IgD-negative memory B cell (primary cell): ENCODE results near the gene PTPRA. TPM values are rescaled to one million over a fixed set of nuclear protein-coding genes. Genes with fewer than 3 reads are reported as not detected.

Experiments used
- H3K27ac Mint-ChIP-seq, 3 donors: one replicate each; pipeline ENCODE4 v1.8.0; 2020 to 2022; ENCODE audit warnings: mild to moderate bottlenecking in 3 of 3, mixed read lengths in 3 of 3, moderate library complexity in 1 of 3
- H3K27me3 Mint-ChIP-seq: one replicate; pipeline ENCODE4 v1.8.0; 2021; ENCODE audit warnings: mixed read lengths
- H3K36me3 Mint-ChIP-seq: one replicate; pipeline ENCODE4 v1.8.0; 2020; ENCODE audit warnings: mild to moderate bottlenecking, mixed read lengths
- H3K4me1 Mint-ChIP-seq, 3 donors: one replicate each; pipeline ENCODE4 v1.8.0; 2020 to 2022; ENCODE audit warnings: mixed read lengths in 3 of 3, mild to moderate bottlenecking in 1 of 3
- H3K4me3 Mint-ChIP-seq, 4 donors: one replicate each; pipeline ENCODE4 v1.8.0; 2020 to 2022; ENCODE audit warnings: mild to moderate bottlenecking in 4 of 4, mixed read lengths in 4 of 4, moderate library complexity in 3 of 4
- H3K9me3 Mint-ChIP-seq, 3 donors: one replicate each; pipeline ENCODE4 v1.8.0; 2020 to 2021; ENCODE audit warnings: mixed read lengths in 3 of 3, mild to moderate bottlenecking in 1 of 3
- polyA plus RNA-seq: library from polyadenylated mRNA; unstranded; fragments of 300-500 nt; fragmentation: Illumina TruSeq; gene quantifications from one replicate; pipeline ENCODE4 v1.2.3, GENCODE V29; 2021

Gene PTPRA
- polyA plus RNA-seq, 1 donor from 2014 or later, result 22.1 TPM

DNA sequence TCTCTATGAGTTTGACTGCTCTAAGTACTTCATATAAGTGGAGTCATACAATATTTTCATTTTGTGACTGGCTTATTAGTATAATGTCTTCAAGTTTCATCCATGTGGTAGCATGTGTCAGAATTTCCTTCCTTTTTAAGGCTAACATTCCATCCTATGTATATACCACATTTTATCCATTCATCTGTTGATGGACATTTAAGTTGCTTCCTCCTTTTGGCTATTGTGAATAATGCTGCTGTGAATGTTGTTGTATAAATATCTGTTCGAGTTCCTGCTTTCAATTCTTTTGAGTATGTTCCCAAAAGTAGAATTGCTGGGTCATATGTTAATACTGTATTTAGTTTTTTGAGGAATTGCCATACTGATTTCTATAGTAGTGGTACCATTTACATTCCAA, 79.5 kb downstream of the PTPRA start:
- no peaks in the 10 kb centered on the region for H3K27me3 Mint-ChIP-seq
- no peak overlapping the region for H3K27ac Mint-ChIP-seq
- H3K4me3 Mint-ChIP-seq, result no peak overlapping the region
- peaks cover 18% of the 10 kb centered on the region for H3K36me3 Mint-ChIP-seq
- H3K4me1 Mint-ChIP-seq, result peaks cover 4 to 8% (median 5%) of the 10 kb centered on the region in 3 donors
- H3K9me3 Mint-ChIP-seq, result no peaks in the 10 kb centered on the region

DNA sequence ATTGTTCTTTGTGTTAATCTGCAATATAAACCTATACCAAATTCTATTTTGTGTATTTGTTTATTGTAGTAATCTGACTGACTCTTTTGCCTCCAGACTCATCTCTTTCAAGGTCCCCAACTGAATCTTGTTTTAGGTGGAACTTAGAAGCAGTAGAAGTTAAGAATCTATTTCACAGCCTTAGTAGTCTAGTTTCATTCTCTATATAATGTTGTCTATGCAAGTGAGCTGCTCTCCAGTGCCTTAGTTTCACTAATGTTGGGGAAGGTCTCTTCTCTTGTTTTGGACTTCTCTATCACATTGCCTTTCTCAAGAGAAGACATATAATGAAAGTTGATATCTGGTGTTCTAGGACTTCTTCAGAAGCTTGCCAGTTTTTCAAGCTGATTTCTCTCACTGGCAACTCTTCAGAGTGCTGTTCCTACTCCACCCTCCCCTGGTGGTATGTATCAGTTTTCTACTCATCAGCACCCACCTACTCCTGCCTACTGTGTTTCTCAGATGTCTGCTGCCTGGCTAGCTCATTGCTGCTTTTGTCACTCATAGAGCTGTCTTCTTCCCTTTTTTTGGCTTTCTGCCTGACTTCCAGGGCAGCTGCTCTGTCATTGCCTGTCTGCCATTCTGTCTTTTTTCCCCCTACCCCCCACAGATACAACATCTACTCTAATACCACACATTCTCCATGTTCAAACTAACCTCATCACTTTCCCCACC, 82.1 kb downstream of the PTPRA start:
- no peaks in the 10 kb centered on the region for H3K27me3 Mint-ChIP-seq
- H3K36me3 Mint-ChIP-seq, result peaks cover 29% of the 10 kb centered on the region
- H3K4me1 Mint-ChIP-seq, result peaks cover 5 to 12% (median 5%) of the 10 kb centered on the region in 3 donors
- H3K9me3 Mint-ChIP-seq, result peaks cover 0 to 1% (median 0%) of the 10 kb centered on the region in 3 donors
- no peak overlapping the region for H3K27ac Mint-ChIP-seq
- H3K4me3 Mint-ChIP-seq, result no peak overlapping the region

DNA sequence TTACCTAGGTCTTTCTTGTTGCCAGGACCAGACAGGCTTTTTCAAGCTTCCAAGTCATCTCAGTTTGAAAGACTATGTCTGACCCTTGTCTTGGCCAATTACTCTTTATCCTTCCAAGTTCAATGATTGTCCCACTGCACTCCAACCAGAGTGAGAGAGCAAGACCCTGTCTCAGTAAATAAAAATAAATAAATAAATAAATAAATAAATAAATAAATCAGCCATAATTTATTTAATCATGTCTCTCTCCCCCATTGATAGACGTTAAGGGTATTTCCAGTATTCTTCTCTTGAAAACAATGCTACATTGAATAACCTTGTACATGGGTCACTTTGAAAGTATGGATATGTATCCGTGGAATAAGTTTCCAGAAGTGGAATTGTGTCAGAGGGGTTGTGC, 83.2 kb downstream of the PTPRA start:
- no peaks in the 10 kb centered on the region for H3K27me3 Mint-ChIP-seq
- peaks cover 32% of the 10 kb centered on the region for H3K36me3 Mint-ChIP-seq
- H3K4me1 Mint-ChIP-seq, result peaks cover 5 to 12% (median 5%) of the 10 kb centered on the region in 3 donors
- peaks cover 0 to 1% (median 0%) of the 10 kb centered on the region in 3 donors for H3K9me3 Mint-ChIP-seq
- no peak overlapping the region for H3K27ac Mint-ChIP-seq
- no peak overlapping the region for H3K4me3 Mint-ChIP-seq

DNA sequence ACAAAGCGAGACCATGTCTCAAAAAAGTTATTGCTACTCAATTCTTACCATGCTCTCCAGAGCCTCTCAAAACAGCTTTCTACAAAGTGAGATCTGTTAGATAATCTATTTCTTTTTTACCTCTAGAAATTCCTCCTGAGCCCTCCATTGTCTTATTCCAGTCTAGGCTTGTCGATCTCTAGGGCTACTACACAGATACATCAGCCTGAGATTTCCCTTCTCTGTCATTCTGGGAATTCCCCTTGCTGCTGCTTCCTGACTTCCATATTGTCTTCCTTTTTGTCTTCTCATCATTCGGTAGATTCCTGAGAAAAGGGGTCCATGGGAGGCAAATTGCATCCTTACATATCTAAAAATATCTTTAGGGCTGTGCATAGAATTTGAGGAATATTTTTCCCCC, 94.6 kb downstream of the PTPRA start:
- H3K27ac Mint-ChIP-seq, result no peak overlapping the region
- H3K4me1 Mint-ChIP-seq, result no peaks in the 10 kb centered on the region
- peaks cover 11% of the 10 kb centered on the region for H3K36me3 Mint-ChIP-seq
- H3K9me3 Mint-ChIP-seq, result no peaks in the 10 kb centered on the region
- no peak overlapping the region for H3K4me3 Mint-ChIP-seq
- H3K27me3 Mint-ChIP-seq, result no peaks in the 10 kb centered on the region

DNA sequence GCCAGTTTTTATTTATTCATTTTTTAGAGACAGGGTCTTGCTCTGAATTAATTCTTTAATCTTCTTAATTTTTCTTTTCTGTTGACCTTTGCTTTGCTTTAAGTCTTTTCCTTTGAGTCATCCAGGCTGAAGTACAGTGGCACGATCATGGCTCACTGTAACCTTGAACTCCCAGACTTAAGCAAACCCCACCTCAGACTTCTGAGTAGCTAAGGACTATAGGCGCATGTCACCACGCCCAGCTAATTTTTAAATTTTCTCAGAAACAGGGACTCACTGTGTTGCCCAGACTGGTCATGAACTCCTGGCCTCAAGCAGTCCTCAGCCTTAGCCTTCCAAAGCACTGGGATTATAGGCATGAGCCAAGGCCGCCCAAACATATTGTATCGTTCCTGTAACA, 98.8 kb downstream of the PTPRA start:
- Mint-ChIP-seq H3K4me3 (no peak overlapping the region), H3K27ac (no peak overlapping the region), H3K9me3 (no peaks in the 10 kb centered on the region), H3K27me3 (no peaks in the 10 kb centered on the region), H3K36me3 (peaks cover 9% of the 10 kb centered on the region), H3K4me1 (no peaks in the 10 kb centered on the region)

DNA sequence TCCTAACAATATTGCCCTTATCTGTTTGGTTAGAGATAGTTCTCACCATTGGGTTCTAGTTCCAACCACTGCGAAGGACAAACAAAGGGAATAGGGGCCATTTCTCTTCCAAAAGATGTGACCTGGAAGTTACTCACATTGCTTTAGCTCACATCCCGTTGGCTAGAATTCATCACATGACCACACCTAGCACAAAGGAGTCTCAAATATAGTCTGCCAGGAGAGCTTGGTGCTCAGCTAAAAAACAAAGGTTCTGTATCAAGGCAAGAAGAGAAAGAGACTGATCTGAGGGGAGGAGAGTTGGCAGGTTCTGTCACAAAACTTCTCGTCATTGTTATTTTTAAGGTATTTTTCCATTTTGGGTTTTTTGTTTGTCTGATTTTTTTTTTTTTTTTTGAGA, 100.3 kb downstream of the PTPRA start:
- Mint-ChIP-seq H3K9me3 (no peaks in the 10 kb centered on the region), H3K27me3 (no peaks in the 10 kb centered on the region), H3K36me3 (peaks cover 6% of the 10 kb centered on the region), H3K4me1 (peaks cover 0 to 4% (median 0%) of the 10 kb centered on the region in 3 donors), H3K4me3 (no peak overlapping the region), H3K27ac (no peak overlapping the region)

DNA sequence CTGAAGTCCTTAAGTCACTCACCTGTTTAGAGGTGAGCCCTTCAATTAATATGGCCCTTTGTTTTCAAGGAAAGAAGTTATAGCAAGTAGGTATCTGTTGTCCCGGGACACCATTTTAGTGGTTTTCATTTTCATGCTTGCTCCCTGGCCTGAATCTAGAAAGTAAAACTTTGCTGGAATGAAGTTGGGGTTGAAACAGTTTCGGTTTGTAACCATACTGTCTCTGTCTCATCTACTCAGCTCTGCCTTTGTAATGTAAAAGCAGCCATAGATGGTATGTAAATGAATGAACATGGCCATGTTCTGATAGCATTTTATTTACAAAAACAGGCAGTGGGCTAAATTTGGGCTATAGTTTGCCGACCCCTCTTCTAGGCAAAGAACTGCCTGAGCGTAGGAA, 105.2 kb downstream of the PTPRA start:
- peaks cover 2 to 8% (median 5%) of the 10 kb centered on the region in 3 donors for H3K4me1 Mint-ChIP-seq
- H3K9me3 Mint-ChIP-seq, result no peaks in the 10 kb centered on the region
- peaks cover 5% of the 10 kb centered on the region for H3K36me3 Mint-ChIP-seq
- H3K4me3 Mint-ChIP-seq, result no peak overlapping the region
- H3K27me3 Mint-ChIP-seq, result no peaks in the 10 kb centered on the region
- no peak overlapping the region for H3K27ac Mint-ChIP-seq

DNA sequence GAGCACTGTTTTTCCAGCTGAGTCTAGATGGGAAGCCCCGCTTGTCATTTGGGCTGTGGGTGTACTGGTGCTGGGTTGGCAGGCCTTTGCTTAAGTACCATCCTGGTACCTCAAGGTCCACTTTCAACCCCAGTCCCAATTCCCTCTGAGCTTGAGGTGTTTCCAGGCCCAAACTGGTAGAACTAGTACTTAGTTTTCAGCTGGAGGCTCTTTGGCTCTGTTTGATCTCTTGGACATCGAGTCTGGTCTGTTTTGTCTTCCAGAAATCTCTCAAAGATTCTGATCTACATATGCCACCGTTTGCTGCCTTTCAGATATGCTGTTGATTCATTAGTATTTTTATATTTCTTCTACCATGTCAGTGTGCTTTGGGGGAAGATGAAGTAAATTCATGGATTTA, 108.4 kb downstream of the PTPRA start:
- Mint-ChIP-seq H3K9me3 (no peaks in the 10 kb centered on the region), H3K36me3 (peaks cover 2% of the 10 kb centered on the region), H3K27ac (no peak overlapping the region), H3K4me3 (no peak overlapping the region), H3K27me3 (no peaks in the 10 kb centered on the region), H3K4me1 (peaks cover 2 to 8% (median 6%) of the 10 kb centered on the region in 3 donors)

DNA sequence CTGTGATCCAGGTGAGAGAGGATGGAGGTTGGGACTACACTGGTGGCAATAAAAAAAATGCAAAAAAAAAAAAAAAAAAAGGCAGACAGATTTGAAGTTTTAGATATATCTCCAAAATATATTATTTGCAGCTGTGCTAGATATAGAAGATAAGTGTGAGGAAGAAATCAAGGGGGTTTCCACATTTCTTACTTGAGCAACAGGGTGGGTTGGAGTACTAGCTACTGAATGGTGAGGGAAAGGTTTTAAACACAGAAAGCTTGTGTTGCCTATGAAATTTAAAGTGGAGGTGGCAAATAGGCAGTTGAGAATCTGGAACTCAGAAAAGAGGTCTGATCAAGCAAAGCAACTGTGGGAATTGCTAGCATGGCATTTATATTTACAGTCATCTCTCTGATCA, 110.2 kb downstream of the PTPRA start:
- H3K4me3 Mint-ChIP-seq, result no peak overlapping the region
- peaks cover 2 to 6% (median 4%) of the 10 kb centered on the region in 3 donors for H3K4me1 Mint-ChIP-seq
- H3K27me3 Mint-ChIP-seq, result no peaks in the 10 kb centered on the region
- peaks cover 2% of the 10 kb centered on the region for H3K36me3 Mint-ChIP-seq
- H3K9me3 Mint-ChIP-seq, result no peaks in the 10 kb centered on the region
- no peak overlapping the region for H3K27ac Mint-ChIP-seq

DNA sequence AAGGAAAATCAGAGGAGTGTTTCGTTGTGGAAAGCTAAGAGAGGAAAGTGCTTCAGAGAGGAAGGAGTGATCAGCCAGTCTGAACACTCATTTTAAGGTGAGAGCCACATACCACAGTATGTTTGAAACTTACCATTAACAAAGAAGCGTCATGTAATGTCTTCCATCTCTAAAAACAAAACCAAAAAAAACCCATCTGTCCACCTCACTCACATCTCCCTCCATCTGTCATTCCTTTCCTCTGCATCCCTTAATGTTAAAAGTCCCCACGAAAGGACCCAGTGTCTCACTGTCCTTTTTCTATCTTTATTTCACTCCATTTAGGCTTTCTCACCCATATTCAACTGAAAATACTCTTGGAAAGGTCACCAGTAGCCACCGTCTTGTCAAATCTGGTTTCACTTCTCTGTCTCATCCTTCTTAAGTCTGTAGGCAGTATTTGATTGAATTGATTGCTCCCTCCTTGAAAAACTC, 110.8 kb downstream of the PTPRA start:
- Mint-ChIP-seq H3K27me3 (no peaks in the 10 kb centered on the region), H3K36me3 (peaks cover 2% of the 10 kb centered on the region), H3K27ac (no peak overlapping the region), H3K9me3 (no peaks in the 10 kb centered on the region), H3K4me3 (no peak overlapping the region), H3K4me1 (peaks cover 2 to 6% (median 4%) of the 10 kb centered on the region in 3 donors)

DNA sequence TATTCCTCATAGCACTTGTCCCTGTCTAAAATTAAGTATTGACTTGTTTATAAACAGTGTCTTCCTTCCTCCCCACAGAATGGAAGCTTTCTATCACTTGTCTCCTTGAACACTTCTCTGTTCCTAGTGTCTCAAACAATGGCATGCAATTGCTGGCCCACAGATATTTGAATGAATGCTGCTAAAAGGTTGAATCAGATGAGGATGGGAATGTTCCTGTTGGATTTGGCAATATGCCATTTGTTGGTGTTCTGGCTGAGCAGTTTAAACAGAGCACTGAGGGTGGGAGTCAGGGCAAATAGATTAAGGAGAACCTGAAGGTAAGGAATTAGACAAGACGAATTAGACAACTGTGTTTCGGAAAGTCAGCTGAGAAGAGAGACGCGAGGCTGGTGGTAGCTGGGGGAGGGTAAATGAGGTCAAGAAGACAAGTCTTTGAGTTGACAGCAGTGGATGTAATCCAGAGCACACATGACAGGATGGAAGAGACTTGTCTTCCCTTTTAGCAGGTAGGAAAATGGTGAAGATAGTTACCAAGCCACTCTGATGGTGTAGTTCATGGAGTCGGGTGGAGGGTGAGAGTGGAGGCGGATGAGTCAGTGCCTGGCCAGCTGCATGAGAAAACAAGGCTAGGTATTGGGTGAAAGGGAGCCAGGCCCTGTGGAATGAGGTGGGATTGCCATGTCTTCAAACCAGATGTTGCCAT, 111.8 kb downstream of the PTPRA start:
- H3K4me1 Mint-ChIP-seq, result peaks cover 2 to 6% (median 4%) of the 10 kb centered on the region in 3 donors
- no peak overlapping the region for H3K27ac Mint-ChIP-seq
- H3K4me3 Mint-ChIP-seq, result no peak overlapping the region
- H3K27me3 Mint-ChIP-seq, result no peaks in the 10 kb centered on the region
- H3K9me3 Mint-ChIP-seq, result no peaks in the 10 kb centered on the region
- peaks cover 2% of the 10 kb centered on the region for H3K36me3 Mint-ChIP-seq

DNA sequence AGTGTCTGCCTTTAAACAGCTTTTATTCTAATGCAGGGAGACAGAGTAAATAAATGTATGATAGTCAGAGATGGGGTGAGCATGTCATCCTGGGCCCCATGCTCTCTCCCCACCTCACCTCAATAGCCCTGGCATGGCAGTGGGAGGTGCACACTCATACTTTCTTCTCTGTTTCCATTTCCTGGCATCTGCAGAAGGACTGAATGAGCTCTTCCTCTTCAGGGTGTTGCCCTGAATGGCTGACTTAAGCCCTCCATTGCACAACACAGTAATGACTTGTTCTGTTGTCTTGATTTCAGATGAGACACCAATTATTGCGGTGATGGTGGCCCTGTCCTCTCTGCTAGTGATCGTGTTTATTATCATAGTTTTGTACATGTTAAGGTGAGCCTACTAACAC, 113.2 kb downstream of the PTPRA start:
- Mint-ChIP-seq H3K36me3 (peaks cover 4% of the 10 kb centered on the region), H3K4me3 (peak overlapping the region in 1 of 4 donors; percentile 9)

DNA sequence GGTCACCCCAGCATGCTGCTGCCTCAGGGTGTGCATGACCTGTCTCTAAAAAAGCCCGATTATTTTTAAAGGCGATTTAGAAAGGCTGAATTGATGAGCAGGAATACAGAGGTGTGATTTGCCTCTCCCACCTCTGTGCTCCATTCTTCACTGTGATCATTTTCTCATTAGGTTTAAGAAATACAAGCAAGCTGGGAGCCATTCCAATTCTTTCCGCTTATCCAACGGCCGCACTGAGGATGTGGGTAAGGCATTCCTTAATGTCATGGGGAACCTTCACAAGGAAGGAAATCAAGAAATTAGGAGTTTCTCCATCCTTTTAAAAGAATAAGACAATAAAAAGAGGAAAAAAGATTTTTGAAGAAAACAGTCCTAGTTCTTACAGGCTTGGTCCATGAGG, 114.6 kb downstream of the PTPRA start:
- H3K4me1 Mint-ChIP-seq, result peaks cover 0 to 1% (median 0%) of the 10 kb centered on the region in 3 donors
- H3K36me3 Mint-ChIP-seq, result peaks cover 2% of the 10 kb centered on the region

More for the DNA sequence above, 113.2 kb downstream of the PTPRA start:
- H3K9me3 Mint-ChIP-seq, result no peaks in the 10 kb centered on the region
- no peaks in the 10 kb centered on the region for H3K27me3 Mint-ChIP-seq
- H3K27ac Mint-ChIP-seq, result no peak overlapping the region
- H3K4me1 Mint-ChIP-seq, result peaks cover 2 to 4% (median 3%) of the 10 kb centered on the region in 3 donors

DNA sequence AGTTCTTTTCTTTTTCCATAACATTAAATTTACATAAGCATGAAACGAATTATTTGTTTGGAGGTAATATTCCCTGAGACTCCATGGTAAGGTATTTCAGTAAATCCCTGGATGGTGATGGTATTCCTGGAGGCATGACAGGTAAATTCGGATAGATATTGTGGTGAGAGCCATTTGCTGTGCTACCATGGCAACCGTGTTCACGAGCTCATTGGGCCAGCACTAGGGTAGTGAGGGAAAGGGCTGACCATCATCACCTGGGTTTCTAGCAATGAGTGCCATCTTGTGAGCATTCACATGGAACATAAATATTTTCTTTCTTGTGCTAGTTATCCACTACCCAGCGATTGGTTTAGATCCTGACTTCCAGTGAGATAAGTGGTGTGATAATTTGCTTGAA, 118.3 kb downstream of the PTPRA start:
- Mint-ChIP-seq H3K4me3 (no peak overlapping the region), H3K27ac (no peak overlapping the region)

More for the DNA sequence above, 114.6 kb downstream of the PTPRA start:
- no peak overlapping the region for H3K27ac Mint-ChIP-seq
- no peaks in the 10 kb centered on the region for H3K27me3 Mint-ChIP-seq
- H3K4me3 Mint-ChIP-seq, result no peak overlapping the region
- no peaks in the 10 kb centered on the region for H3K9me3 Mint-ChIP-seq

DNA sequence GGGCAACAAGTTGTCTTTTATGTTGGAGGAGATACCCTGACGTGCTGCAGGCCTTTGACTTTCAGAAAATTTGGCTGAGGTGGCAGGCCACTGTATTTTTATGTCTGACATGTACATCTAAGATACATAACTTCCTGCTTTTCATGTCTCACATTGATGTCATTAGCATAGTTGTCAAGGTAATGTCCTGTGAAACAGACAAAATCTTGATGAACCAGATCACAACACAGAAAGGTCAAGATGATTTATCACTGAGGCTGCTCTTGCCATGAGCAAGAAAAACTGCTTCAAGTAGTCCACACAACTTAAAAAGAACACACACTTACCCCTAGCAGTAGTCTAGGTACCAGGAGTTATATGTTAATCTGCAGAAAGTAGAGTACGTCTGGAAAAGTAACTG, 120.0 kb downstream of the PTPRA start:
- Mint-ChIP-seq H3K4me3 (no peak overlapping the region), H3K27me3 (no peaks in the 10 kb centered on the region), H3K9me3 (no peaks in the 10 kb centered on the region), H3K27ac (peak overlapping the region in 2 of 3 donors; percentile 27 to 39), H3K36me3 (peaks cover 5% of the 10 kb centered on the region), H3K4me1 (no peaks in the 10 kb centered on the region)

More for the DNA sequence above, 118.3 kb downstream of the PTPRA start:
- Mint-ChIP-seq H3K36me3 (peaks cover 5% of the 10 kb centered on the region), H3K4me1 (peaks cover 0 to 1% (median 0%) of the 10 kb centered on the region in 3 donors), H3K27me3 (no peaks in the 10 kb centered on the region), H3K9me3 (no peaks in the 10 kb centered on the region)
